H1 (cell line): ENCODE results near the gene LIN28B. TPM values are rescaled to one million over a fixed set of nuclear protein-coding genes. Genes with fewer than 3 reads are reported as not detected.

Source experiments
- BCL11A ChIP-seq, 2 experiments: IDR thresholded peaks; one replicate each; pipeline ENCODE4 v1.6.1; 2011; ENCODE audit warnings: low read depth in 2 of 2, low read length in 2 of 2, mild to moderate bottlenecking in 2 of 2
- CTBP2 ChIP-seq: IDR thresholded peaks from 2 replicates; pipeline ENCODE4 v1.7.0; 2011; ENCODE audit warnings: borderline replicate concordance, mild to moderate bottlenecking, moderate library complexity, mixed read lengths, low read length; ENCODE audit not compliant: insufficient read depth, insufficient read length
- EGR1 ChIP-seq: IDR thresholded peaks from 2 replicates; pipeline ENCODE4 v1.6.1; 2011; ENCODE audit warnings: low read depth, low read length, borderline replicate concordance
- polyA plus RNA-seq, 7 experiments: library from polyadenylated mRNA; depleted of rRNA in 3 of 7; stranded (reverse) in 5 of 7; unstranded in 2 of 7; fragments of >200 nt in 5 of 7; fragments of 200-250 nt in 2 of 7; gene quantifications; 1 replicate in 5 of 7; 2 replicates in 1 of 7; 4 replicates in 1 of 7; pipeline versions ENCODE4 v1.2.1 to v1.2.3, GENCODE V29; 2011 to 2013; ENCODE audit warnings: missing spikeins in 2 of 7, mixed read lengths in 2 of 7
- total RNA-seq: library from RNA; stranded (reverse); fragmentation: NEBNext Ultra II Directional; extraction: Animal tissue kit (Norgen Biotek cat#: 25700); gene quantifications from 2 replicates; pipeline ENCODE4 v1.2.1, GENCODE V29; 2021

The LIN28B gene
- total and polyA plus RNA-seq, 2 of the 8 experiments (the other 6 are each of a cell fraction or from before 2014, with no cell fraction given) = 27.4 to 94.7 TPM

- TF ChIP-seq BCL11A (IDR thresholded peaks at IDR 0.05; ENCODE audit: low read depth in 2 of 2, low read length in 2 of 2) (no peak), EGR1 (no peak), CTBP2 (no peak)
Observed at GRCh38 chr6:105068407-105068806, 111.5 kb downstream of the LIN28B start (continued).
